ENCODE data around the gene TPSG1.
A peak's percentile ranks its signal among the peaks of the same experiment; 100 is the strongest.
"Not testable (repeated sequence)": the region's sequence is repeated elsewhere in the genome, so short reads cannot be mapped to it uniquely, and the experiment has no call there.

TPSG1 gene

GRCh38 chr16:1193143-1193824 lies 31.8 kb downstream of the TPSG1 start:
- DNase-seq: no peak

- no peak for DNase-seq
Measured at GRCh38 chr16:1192384-1193073, 32.5 kb downstream of the TPSG1 start.

GRCh38 chr16:1190789-1191188 lies 34.3 kb downstream of the TPSG1 start:
- DNase-seq: not testable (repeated sequence)

GRCh38 chr16:1189455-1189854 lies 35.6 kb downstream of the TPSG1 start:
- DNase-seq: no peak

GRCh38 chr16:1188432-1189189 lies 36.5 kb downstream of the TPSG1 start:
- peak; percentile 38 for DNase-seq

- DNase-seq: not testable (repeated sequence)
Measured at GRCh38 chr16:1185460-1186207, 39.4 kb downstream of the TPSG1 start.

- no peak for DNase-seq
Measured at GRCh38 chr16:1184980-1185379, 40.1 kb downstream of the TPSG1 start.

GRCh38 chr16:1184156-1184868 lies 40.8 kb downstream of the TPSG1 start:
- DNase-seq: no peak

- DNase-seq: no peak
Measured at GRCh38 chr16:1182950-1183907, 41.8 kb downstream of the TPSG1 start.

- DNase-seq: no peak
Measured at GRCh38 chr16:1182316-1182671, 42.8 kb downstream of the TPSG1 start.

GRCh38 chr16:1181404-1182315 lies 43.4 kb downstream of the TPSG1 start:
- no peak for DNase-seq

GRCh38 chr16:1180549-1181403 lies 44.3 kb downstream of the TPSG1 start:
- no peak for DNase-seq

- no peak for DNase-seq
Measured at GRCh38 chr16:1178295-1178910, 46.7 kb downstream of the TPSG1 start.

GRCh38 chr16:1177750-1178149 lies 47.3 kb downstream of the TPSG1 start:
- no peak for DNase-seq

GRCh38 chr16:1177053-1177452 lies 48.0 kb downstream of the TPSG1 start:
- DNase-seq: no peak

- no peak for DNase-seq
Measured at GRCh38 chr16:1176280-1176897, 48.7 kb downstream of the TPSG1 start.

- no peak for DNase-seq
Measured at GRCh38 chr16:1175566-1176279, 49.3 kb downstream of the TPSG1 start.
